Mesendoderm (in vitro differentiated cells): Measurements from ENCODE around the gene PHF21A.
A peak's percentile ranks its signal among the peaks of the same experiment; 100 is the strongest.

Experiments
- DNase-seq: peaks from one replicate; pipeline ENCODE4 v3.0.0; 2013
- H2AK5ac ChIP-seq: 2 replicates; pipeline ENCODE4 v1.6.1; 2013; ENCODE audit warnings: low read length, inconsistent platforms
- H2BK120ac ChIP-seq: 2 replicates; pipeline ENCODE4 v1.6.1; 2013; ENCODE audit warnings: low read depth, mild to moderate bottlenecking, low read length, moderate library complexity, mixed read lengths
- H2BK15ac ChIP-seq: replicated peaks from 2 replicates; pipeline ENCODE4 v1.6.1; 2013; ENCODE audit warnings: low read depth, mild to moderate bottlenecking, moderate library complexity
- H2BK5ac ChIP-seq: 2 replicates; pipeline ENCODE4 v1.6.1; 2013; ENCODE audit warnings: low read length, inconsistent platforms
- H3K18ac ChIP-seq: 2 replicates; pipeline ENCODE4 v1.6.1; 2013; ENCODE audit warnings: mild to moderate bottlenecking, low read length, mixed read lengths
- H3K23ac ChIP-seq: one replicate; pipeline ENCODE4 v1.6.1; 2013; ENCODE audit warnings: low read length
- H3K27ac ChIP-seq: 2 replicates; pipeline ENCODE4 v1.5.1; 2013; ENCODE audit warnings: low read depth, mild to moderate bottlenecking, inconsistent platforms, low read length, moderate library complexity
- H3K27me3 ChIP-seq: 2 replicates; pipeline ENCODE4 v1.6.1; 2013; ENCODE audit warnings: low read length, control low read depth, mild to moderate bottlenecking, inconsistent platforms; ENCODE audit not compliant: insufficient read depth, poor library complexity
- H3K36me3 ChIP-seq: 2 replicates; pipeline ENCODE4 v1.6.1; 2013; ENCODE audit warnings: low read length, inconsistent platforms; ENCODE audit not compliant: control insufficient read depth, insufficient read depth
- H3K4ac ChIP-seq: one replicate; pipeline ENCODE4 v1.6.1; 2013; ENCODE audit warnings: low read depth, mild to moderate bottlenecking, low read length, moderate library complexity
- H3K4me1 ChIP-seq: 2 replicates; pipeline ENCODE4 v1.6.1; 2013; ENCODE audit warnings: low read depth, low read length, inconsistent platforms; ENCODE audit not compliant: control insufficient read depth
- H3K4me2 ChIP-seq: 2 replicates; pipeline ENCODE4 v1.6.1; 2013; ENCODE audit warnings: low read length
- H3K4me3 ChIP-seq: 2 replicates; pipeline ENCODE4 v1.5.1; 2013; ENCODE audit warnings: mild to moderate bottlenecking, low read length
- H3K56ac ChIP-seq: one replicate; pipeline ENCODE4 v1.6.1; 2013; ENCODE audit warnings: low read length
- H3K79me1 ChIP-seq: 2 replicates; pipeline ENCODE4 v1.6.1; 2013; ENCODE audit warnings: low read length, inconsistent platforms
- H3K79me2 ChIP-seq: 2 replicates; pipeline ENCODE4 v1.6.1; 2013; ENCODE audit warnings: mild to moderate bottlenecking, low read length; ENCODE audit not compliant: control insufficient read depth, insufficient read depth
- H3K9ac ChIP-seq: 2 replicates; pipeline ENCODE4 v1.6.1; 2013; ENCODE audit warnings: low read length, inconsistent platforms
- H4K5ac ChIP-seq: one replicate; pipeline ENCODE4 v1.6.1; 2013; ENCODE audit warnings: low read length
- H4K8ac ChIP-seq: one replicate; pipeline ENCODE4 v1.6.1; 2013; ENCODE audit warnings: low read depth, mild to moderate bottlenecking, control low read depth, low read length, moderate library complexity
- WGBS: extraction: QIAGEN DNeasy Blood & Tissue Kit; methylation state at CpG from one replicate; pipeline ENCODE4 v1.1.7; 2013; ENCODE audit warnings: low lambda C conversion rate, missing lambda C conversion rate; ENCODE audit not compliant: insufficient coverage; ENCODE audit errors: extremely low coverage; 5-methylcytosine and 5-hydroxymethylcytosine counted together

Gene PHF21A

DNA sequence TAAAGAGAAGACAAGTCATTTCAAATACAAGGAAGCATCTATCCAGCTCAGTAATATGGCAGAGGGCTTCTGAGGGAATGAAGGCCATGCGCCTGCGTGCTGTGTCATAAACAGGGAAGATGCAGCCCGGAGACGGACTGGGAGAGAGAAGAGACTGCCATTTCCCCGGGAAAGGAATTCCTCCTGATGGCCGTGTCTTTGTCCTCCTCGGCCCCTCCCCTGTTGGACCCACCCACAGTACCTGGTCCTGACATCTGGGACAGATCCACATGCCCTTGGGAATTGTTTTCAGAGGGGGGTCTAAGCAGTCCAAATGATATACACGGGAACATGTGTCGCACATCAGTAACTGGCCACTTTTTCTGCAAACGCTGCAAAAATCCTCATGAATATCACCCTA, 183.3 kb downstream of the PHF21A start:
- no CpG with 5 or more reads among the region's 10 CpGs for WGBS
- no peak overlapping the region for H3K4me3 ChIP-seq
- no peak overlapping the region for H4K8ac ChIP-seq
- H4K5ac ChIP-seq, result no peak overlapping the region
- H3K36me3 ChIP-seq, result no peaks in the 10 kb centered on the region
- no peaks in the 10 kb centered on the region for H3K4me1 ChIP-seq
- no peak overlapping the region for H3K4me2 ChIP-seq
- H3K56ac ChIP-seq, result no peak overlapping the region
- H3K79me2 ChIP-seq, result no peaks in the 10 kb centered on the region
- no peak overlapping the region for H2BK5ac ChIP-seq
- no peak overlapping the region for H3K4ac ChIP-seq
- no peak for DNase-seq
- no peaks in the 10 kb centered on the region for H3K27me3 ChIP-seq
- H2BK15ac ChIP-seq, result no peak overlapping the region
- no peak overlapping the region for H2BK120ac ChIP-seq
- no peak overlapping the region for H2AK5ac ChIP-seq
- H3K23ac ChIP-seq, result no peak overlapping the region
- no peak overlapping the region for H3K18ac ChIP-seq
- no peaks in the 10 kb centered on the region for H3K79me1 ChIP-seq
- H3K9ac ChIP-seq, result no peak overlapping the region
- H3K27ac ChIP-seq, result no peak overlapping the region

DNA sequence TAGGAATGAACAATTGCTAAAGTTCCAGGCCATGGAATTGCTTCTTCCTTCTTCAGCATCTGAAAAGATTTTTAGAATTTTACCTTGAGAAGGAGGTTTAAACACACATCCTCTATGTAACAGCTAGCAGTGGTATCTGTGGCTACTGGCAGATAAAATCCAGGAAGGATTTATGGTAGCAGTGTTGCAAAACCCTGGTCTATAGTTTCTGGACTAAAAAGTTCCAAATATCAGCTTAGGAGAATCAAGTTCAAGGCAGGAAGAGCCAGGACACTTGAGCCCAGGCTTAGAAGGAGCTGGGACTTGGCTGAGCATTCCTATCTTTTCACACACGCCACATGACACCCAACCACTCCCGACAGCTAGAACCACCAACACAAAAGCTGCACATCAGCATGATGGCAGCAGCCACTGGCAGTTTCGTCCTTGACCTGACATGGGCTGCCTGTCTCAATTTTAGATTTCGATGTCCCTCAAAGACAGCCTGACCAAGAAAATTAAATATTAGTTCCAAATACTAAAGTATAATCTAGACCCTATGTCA, 184.7 kb downstream of the PHF21A start:
- Histone ChIP-seq H3K56ac (no peak overlapping the region), H2BK120ac (no peak overlapping the region), H4K8ac (no peak overlapping the region), H4K5ac (no peak overlapping the region), H3K4ac (no peak overlapping the region), H3K79me1 (no peaks in the 10 kb centered on the region), H3K9ac (no peak overlapping the region), H2AK5ac (no peak overlapping the region), H2BK5ac (no peak overlapping the region), H3K18ac (no peak overlapping the region), H3K4me2 (no peak overlapping the region), H3K4me3 (no peak overlapping the region), H3K4me1 (no peaks in the 10 kb centered on the region), H2BK15ac (no peak overlapping the region), H3K36me3 (no peaks in the 10 kb centered on the region), H3K27me3 (no peaks in the 10 kb centered on the region), H3K27ac (no peak overlapping the region), H3K23ac (no peak overlapping the region), H3K79me2 (no peaks in the 10 kb centered on the region)
- no CpG with 5 or more reads among the region's 4 CpGs for WGBS
- DNase-seq, result peak; percentile 33

DNA sequence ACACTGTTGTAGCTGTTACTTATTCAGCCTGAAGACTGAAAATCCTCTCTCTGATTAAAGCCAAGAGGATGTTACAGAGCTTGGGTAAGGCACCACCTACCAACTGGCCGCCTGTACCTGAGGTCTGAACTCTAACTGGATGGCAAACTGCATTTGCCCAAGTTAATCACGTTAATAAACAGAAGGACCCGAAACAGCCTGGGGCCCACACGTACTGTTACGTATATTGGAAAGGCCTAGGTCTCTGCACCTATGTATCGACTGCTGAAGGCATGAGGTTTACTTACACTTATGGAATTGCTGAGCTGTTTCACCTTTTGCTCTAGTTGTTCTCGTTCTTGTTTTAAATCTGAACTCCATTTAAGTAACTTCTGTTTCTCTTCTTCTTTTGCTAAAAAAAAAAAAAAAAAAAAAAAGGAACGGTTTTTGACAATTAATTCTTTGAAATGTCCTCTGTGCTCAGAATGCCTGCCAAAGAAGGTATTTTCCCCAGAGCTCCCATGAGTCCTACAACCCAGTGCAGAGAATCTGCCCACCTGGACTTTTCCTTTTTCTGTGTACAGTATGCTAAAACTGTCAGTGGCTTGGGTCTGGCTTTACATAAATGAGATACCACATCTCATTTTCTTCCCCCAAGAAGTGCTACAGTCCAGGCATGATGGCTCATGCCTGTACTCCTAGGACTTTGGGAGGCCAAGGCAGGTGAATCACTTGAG, 185.7 kb downstream of the PHF21A start:
- Histone ChIP-seq H3K4me1 (no peaks in the 10 kb centered on the region), H3K79me2 (no peaks in the 10 kb centered on the region), H3K56ac (no peak overlapping the region), H2BK120ac (no peak overlapping the region), H4K8ac (no peak overlapping the region), H2BK15ac (no peak overlapping the region), H3K79me1 (no peaks in the 10 kb centered on the region), H2AK5ac (no peak overlapping the region), H3K18ac (no peak overlapping the region), H2BK5ac (no peak overlapping the region), H4K5ac (no peak overlapping the region), H3K36me3 (no peaks in the 10 kb centered on the region), H3K27me3 (no peaks in the 10 kb centered on the region), H3K27ac (no peak overlapping the region), H3K23ac (no peak overlapping the region), H3K4me3 (no peak overlapping the region), H3K9ac (no peak overlapping the region), H3K4me2 (no peak overlapping the region), H3K4ac (no peak overlapping the region)
- no CpG with 5 or more reads among the region's 8 CpGs for WGBS
- DNase-seq, result no peak

DNA sequence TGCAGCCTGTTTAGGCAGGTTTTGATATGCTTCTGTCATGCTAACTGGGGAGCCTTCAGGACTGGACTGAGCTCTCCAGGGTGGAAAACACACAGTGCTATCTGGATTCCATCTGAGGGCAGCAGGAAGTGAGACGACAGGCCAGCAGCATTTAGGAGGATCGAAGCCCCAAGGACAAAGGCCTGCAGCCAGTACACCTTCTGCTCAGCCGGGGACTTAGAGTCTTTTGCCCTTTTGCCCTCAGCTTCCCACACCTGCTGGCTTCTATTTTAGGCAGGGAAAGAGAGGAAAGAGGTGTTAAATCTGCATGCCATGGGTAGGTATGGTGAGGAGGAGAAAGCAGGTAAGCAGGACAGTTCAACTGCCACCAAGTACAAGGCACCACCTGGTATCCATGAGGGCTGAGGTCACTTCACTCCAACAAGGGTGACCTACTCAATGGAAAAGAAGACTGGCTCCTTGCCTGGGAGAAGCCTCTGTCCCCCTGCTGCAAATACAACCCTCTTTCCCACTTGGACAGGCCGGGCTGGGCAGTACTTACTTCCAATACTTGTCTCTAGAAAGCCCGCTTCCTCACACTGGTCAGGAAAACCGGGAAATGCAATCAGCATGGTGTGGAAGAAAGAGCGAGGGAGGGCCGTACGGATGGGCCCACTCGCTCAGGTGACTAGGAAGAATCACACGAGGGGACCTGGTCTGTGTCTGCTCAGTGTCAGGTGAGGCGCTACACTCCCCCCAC, 186.5 kb downstream of the PHF21A start:
- Histone ChIP-seq H3K79me1 (no peaks in the 10 kb centered on the region), H2AK5ac (no peak overlapping the region), H3K27ac (no peak overlapping the region), H3K4me3 (no peak overlapping the region), H3K4me1 (no peaks in the 10 kb centered on the region), H4K8ac (no peak overlapping the region), H2BK120ac (no peak overlapping the region), H3K36me3 (no peaks in the 10 kb centered on the region), H3K56ac (no peak overlapping the region), H3K9ac (no peak overlapping the region), H2BK15ac (no peak overlapping the region), H3K79me2 (no peaks in the 10 kb centered on the region), H3K4ac (no peak overlapping the region), H3K27me3 (no peaks in the 10 kb centered on the region), H2BK5ac (no peak overlapping the region), H3K4me2 (no peak overlapping the region), H4K5ac (no peak overlapping the region), H3K23ac (no peak overlapping the region), H3K18ac (no peak overlapping the region)
- no CpG with 5 or more reads among the region's 12 CpGs for WGBS
- DNase-seq, result no peak

DNA sequence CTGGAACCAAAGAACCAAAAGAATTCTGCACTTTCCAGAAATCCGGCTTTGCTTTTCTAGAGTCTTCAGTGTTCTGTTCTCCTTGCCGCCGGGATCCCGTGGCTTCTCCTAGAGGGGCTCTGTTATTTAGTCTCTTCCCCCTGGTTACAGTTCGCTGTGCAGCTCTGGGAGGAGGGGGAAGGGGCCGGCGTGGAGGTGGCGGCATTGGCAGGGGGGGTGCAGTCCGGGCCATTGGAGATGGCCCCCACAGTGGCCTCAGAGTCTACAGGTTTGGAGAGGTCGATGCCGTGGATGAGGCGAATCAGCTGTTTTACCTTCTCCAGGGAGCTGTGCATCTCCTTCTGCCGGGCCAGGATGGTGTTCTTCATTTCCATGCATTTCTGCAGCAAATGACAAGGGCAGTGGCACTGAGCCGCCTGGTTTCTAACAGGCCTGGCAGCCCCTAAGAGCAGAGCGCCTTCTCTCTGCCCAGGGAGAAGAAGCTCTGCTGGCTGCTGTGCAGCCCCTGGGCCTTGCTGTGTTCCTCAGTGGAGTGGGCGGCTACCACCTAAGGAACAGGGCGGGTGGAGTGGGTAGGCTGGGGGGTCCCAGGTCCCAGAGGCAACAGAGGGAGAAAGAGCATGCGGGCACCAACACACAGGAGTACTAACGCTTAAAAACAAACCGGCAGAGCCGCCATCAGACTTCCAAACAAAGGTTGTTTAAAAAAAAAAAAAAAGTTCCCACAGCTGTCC, 187.2 kb downstream of the PHF21A start:
- H3K4me1 ChIP-seq, result no peaks in the 10 kb centered on the region
- H3K27me3 ChIP-seq, result no peaks in the 10 kb centered on the region
- H3K4ac ChIP-seq, result no peak overlapping the region
- H3K9ac ChIP-seq, result no peak overlapping the region
- H3K18ac ChIP-seq, result no peak overlapping the region
- H2BK15ac ChIP-seq, result no peak overlapping the region
- H3K79me1 ChIP-seq, result no peaks in the 10 kb centered on the region
- no peaks in the 10 kb centered on the region for H3K36me3 ChIP-seq
- H3K79me2 ChIP-seq, result no peaks in the 10 kb centered on the region
- no peak overlapping the region for H3K56ac ChIP-seq
- no peak overlapping the region for H4K8ac ChIP-seq
- H3K27ac ChIP-seq, result no peak overlapping the region
- H4K5ac ChIP-seq, result no peak overlapping the region
- no peak overlapping the region for H3K23ac ChIP-seq
- H3K4me3 ChIP-seq, result no peak overlapping the region
- H2AK5ac ChIP-seq, result no peak overlapping the region
- no peak overlapping the region for H2BK5ac ChIP-seq
- DNase-seq, result no peak
- no peak overlapping the region for H2BK120ac ChIP-seq
- no peak overlapping the region for H3K4me2 ChIP-seq
- WGBS, result no CpG with 5 or more reads among the region's 21 CpGs
